Suprapubic skin (tissue), 3 donors: Measurements from ENCODE around the gene INPP4B.

Experiments used
- EP300 ChIP-seq: sonication (generic); formaldehyde crosslinking; IDR thresholded peaks from one replicate; pipeline ENCODE4 v1.6.1; 2017; ENCODE audit warnings: antibody characterized with exemption
- POLR2A ChIP-seq, 2 donors: fragments of 450-650 bp; IDR thresholded peaks; one replicate each; pipeline ENCODE4 v1.6.1; 2017; ENCODE audit warnings: antibody characterized with exemption in 2 of 2, mild to moderate bottlenecking in 2 of 2, moderate library complexity in 2 of 2
- TF ChIP-seq, protein P1 (sequence below), 2 donors: fragments of 200-600 bp in 1 of 2; fragments of 450-650 bp in 1 of 2; sonication (generic) in 1 of 2; IDR thresholded peaks; one replicate each; pipeline ENCODE4 v1.5.1; 2016 to 2019; ENCODE audit warnings: antibody characterized with exemption in 2 of 2, mild to moderate bottlenecking in 1 of 2, moderate library complexity in 1 of 2

DNA sequence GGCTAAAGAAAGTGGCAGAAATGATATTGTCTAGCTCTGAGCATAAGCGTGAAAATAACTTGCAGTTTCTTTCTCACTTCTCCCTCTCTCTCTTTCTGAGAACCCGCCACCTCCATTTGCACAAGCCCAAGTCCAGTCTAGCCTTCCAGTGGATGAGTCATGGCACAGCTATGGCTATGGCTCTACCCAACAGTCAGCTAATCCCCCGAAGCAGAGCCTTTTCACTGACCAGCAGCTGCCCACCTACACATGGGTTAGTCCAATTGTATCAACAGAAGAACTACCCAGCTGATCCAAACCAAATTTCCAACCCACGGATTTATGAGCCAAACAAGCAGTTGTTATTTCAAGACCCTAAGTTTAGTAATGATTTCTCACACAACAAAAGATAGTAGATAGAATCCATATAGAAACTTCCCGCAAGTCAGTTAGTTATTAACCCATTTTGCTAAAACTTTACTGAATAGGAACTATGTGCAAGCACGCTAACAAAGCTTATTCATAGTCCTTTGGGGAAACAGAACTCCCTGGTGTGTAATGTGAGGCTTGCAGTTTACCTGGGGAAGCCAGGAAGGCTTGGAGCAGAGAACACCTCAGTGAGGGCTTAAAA lies 282.3 kb downstream of the INPP4B start:
- TF ChIP-seq, protein P1, sequence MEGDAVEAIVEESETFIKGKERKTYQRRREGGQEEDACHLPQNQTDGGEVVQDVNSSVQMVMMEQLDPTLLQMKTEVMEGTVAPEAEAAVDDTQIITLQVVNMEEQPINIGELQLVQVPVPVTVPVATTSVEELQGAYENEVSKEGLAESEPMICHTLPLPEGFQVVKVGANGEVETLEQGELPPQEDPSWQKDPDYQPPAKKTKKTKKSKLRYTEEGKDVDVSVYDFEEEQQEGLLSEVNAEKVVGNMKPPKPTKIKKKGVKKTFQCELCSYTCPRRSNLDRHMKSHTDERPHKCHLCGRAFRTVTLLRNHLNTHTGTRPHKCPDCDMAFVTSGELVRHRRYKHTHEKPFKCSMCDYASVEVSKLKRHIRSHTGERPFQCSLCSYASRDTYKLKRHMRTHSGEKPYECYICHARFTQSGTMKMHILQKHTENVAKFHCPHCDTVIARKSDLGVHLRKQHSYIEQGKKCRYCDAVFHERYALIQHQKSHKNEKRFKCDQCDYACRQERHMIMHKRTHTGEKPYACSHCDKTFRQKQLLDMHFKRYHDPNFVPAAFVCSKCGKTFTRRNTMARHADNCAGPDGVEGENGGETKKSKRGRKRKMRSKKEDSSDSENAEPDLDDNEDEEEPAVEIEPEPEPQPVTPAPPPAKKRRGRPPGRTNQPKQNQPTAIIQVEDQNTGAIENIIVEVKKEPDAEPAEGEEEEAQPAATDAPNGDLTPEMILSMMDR (IDR thresholded peaks at IDR 0.05) = no peak
- TF ChIP-seq EP300 (no peak), POLR2A (IDR thresholded peaks at IDR 0.05) (no peak)
